A673 (cell line): ENCODE results near the gene RHOB. TPM values are rescaled to one million over a fixed set of nuclear protein-coding genes. Genes with fewer than 3 reads are reported as not detected.

ENCODE experiments used
- BruUV-seq: library from RNA; stranded (reverse); fragments of 400-500 nt; replicated peaks from 2 replicates; lab custom pipeline; 2021; lab: Mats Ljungman, UMichigan
- CTCF ChIA-PET: fragments of 300-600 bp; sonication (Branson Sonifier 250); formaldehyde crosslinking; loops from one replicate; lab custom pipeline; 2022; ENCODE audit warnings: antibody characterized with exemption; lab: Charles Lee
- POLR2A ChIA-PET: fragments of 300-600 bp; sonication (Branson Sonifier 250); formaldehyde crosslinking; loops from one replicate; lab custom pipeline; 2022; ENCODE audit warnings: antibody characterized with exemption; ENCODE audit not compliant: low non-redundant PET; lab: Charles Lee
- DNase-seq: peaks from one replicate; pipeline ENCODE4 v3.0.0-alpha.2; 2015; ENCODE audit warnings: low spot score
- H3K27ac ChIP-seq: fragments of 200-600 bp; sonication (generic); 2 replicates; pipeline ENCODE4 v1.5.1; 2016; ENCODE audit warnings: mixed run types, low read depth, mild to moderate bottlenecking, mixed read lengths, antibody characterized with exemption, low read length; ENCODE audit not compliant: poor library complexity, severe bottlenecking
- H3K27me3 ChIP-seq: fragments of 200-600 bp; sonication (generic); replicated peaks from 2 replicates; pipeline ENCODE4 v1.6.1; 2017; ENCODE audit warnings: mixed run types, low read depth, mild to moderate bottlenecking, mixed read lengths, antibody characterized with exemption, low read length; ENCODE audit not compliant: insufficient read depth, poor library complexity
- H3K36me3 ChIP-seq: fragments of 200-600 bp; sonication (generic); 2 replicates; pipeline ENCODE4 v1.6.1; 2016; ENCODE audit warnings: mixed run types, mild to moderate bottlenecking, mixed read lengths, antibody characterized with exemption, low read length; ENCODE audit not compliant: insufficient read depth, poor library complexity, severe bottlenecking
- H3K4me1 ChIP-seq: fragments of 200-600 bp; sonication (generic); 2 replicates; pipeline ENCODE4 v1.6.1; 2017; ENCODE audit warnings: mixed run types, mild to moderate bottlenecking, mixed read lengths, antibody characterized with exemption, low read length; ENCODE audit not compliant: insufficient read depth, poor library complexity, severe bottlenecking
- H3K4me3 ChIP-seq: fragments of 200-600 bp; sonication (generic); 2 replicates; pipeline ENCODE4 v1.5.1; 2016; ENCODE audit warnings: low read depth, mixed run types, mild to moderate bottlenecking, mixed read lengths, low read length; ENCODE audit not compliant: poor library complexity, severe bottlenecking
- H3K9me3 ChIP-seq: fragments of 200-600 bp; sonication (generic); 2 replicates; pipeline ENCODE4 v1.6.1; 2016; ENCODE audit warnings: mixed run types, low read depth, mild to moderate bottlenecking, mixed read lengths, antibody characterized with exemption, low read length; ENCODE audit not compliant: poor library complexity, severe bottlenecking
- EZH2 ChIP-seq: fragments of 200-600 bp; sonication (generic); IDR thresholded peaks from 2 replicates; pipeline ENCODE4 v1.6.1; 2017; ENCODE audit warnings: borderline replicate concordance, low read depth, mild to moderate bottlenecking, mixed read lengths, antibody characterized with exemption, low read length; ENCODE audit not compliant: poor library complexity, severe bottlenecking
- intact Hi-C: fragments of 100-400 bp; cut with micrococcal nuclease; formaldehyde crosslinking; loops from one replicate; pipeline ENCODE4 v1.10.0; 2022; ENCODE audit not compliant: unreplicated experiment
- total RNA-seq: library from RNA; stranded (reverse); gene quantifications from 2 replicates; pipeline ENCODE4 v1.2.3, GENCODE V29; 2021
- TF ChIP-seq, protein P1 (sequence below): fragments of 300-800, 200-600 bp; sonication (generic); conservative IDR thresholded peaks from 2 replicates; pipeline ENCODE4 v1.5.1; 2017; ENCODE audit warnings: low read depth, mild to moderate bottlenecking, antibody characterized with exemption, low read length, moderate library complexity, mixed read lengths

The RHOB gene
- total RNA-seq, 1 experiment from 2014 or later: 31.5 TPM

DNA sequence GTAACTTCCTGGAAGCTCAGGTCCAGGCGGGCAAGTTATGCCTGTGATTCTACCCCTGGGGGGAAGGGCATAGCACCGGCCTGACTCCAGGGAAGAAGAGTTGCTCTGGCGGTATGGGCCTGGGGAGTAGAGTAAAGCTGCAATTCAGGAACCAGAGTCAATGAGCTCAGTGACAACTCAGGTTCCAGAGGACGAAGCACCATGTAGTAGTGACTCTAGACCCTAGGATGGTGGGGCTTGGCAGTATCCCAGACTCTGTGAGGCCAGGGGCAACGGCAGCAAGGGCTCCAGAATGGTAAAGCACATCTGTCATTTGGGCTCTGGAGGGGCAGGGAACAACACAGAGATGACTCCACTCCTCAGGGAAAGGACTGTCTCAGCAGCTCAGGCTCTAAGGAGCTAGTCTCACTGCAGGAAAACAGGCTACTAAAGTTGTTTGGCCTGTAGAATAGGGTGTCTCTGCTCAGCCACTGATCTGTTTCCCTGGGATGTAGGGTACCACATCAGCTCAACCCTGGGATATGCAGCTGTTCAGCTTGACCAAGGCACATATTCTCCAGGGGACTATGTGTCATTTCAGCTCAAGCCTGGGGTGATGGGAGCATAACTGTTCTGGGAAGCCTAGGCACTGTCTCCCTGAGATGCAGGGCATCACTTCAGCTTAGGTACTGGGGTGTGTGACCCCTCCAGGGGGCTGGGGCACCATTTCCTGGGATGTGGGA lies 36.2 kb upstream of the RHOB start:
- CTCF ChIA-PET: interaction anchor here (0.6 to 1.6 kb wide), 9 partner anchors 8 to 707 kb away, joined by 3 to 18 read pairs (median 5); partner anchors contain the start of genes HS1BP3 and RHOB
- Histone ChIP-seq H3K9me3 (peaks cover 3% of the 10 kb centered on the region), H3K36me3 (no peaks in the 10 kb centered on the region), H3K4me1 (no peaks in the 10 kb centered on the region), H3K4me3 (no peak overlapping the region), H3K27ac (no peak overlapping the region), H3K27me3 (no peaks in the 10 kb centered on the region)
- POLR2A ChIA-PET: interaction anchor here (0.6 to 0.9 kb wide), 2 partner anchors 37 to 455 kb away, joined by 3 read pairs; no protein-coding TSS in a partner anchor
- TF ChIP-seq, protein P1, sequence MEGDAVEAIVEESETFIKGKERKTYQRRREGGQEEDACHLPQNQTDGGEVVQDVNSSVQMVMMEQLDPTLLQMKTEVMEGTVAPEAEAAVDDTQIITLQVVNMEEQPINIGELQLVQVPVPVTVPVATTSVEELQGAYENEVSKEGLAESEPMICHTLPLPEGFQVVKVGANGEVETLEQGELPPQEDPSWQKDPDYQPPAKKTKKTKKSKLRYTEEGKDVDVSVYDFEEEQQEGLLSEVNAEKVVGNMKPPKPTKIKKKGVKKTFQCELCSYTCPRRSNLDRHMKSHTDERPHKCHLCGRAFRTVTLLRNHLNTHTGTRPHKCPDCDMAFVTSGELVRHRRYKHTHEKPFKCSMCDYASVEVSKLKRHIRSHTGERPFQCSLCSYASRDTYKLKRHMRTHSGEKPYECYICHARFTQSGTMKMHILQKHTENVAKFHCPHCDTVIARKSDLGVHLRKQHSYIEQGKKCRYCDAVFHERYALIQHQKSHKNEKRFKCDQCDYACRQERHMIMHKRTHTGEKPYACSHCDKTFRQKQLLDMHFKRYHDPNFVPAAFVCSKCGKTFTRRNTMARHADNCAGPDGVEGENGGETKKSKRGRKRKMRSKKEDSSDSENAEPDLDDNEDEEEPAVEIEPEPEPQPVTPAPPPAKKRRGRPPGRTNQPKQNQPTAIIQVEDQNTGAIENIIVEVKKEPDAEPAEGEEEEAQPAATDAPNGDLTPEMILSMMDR: no peak
- no peak for TF ChIP-seq EZH2
- no TSS peak for BruUV-seq
- intact Hi-C loops: loop anchor here (1.0 kb wide), 1 partner anchor 232 kb away; no protein-coding TSS in a partner anchor
- DNase-seq: no peak

DNA sequence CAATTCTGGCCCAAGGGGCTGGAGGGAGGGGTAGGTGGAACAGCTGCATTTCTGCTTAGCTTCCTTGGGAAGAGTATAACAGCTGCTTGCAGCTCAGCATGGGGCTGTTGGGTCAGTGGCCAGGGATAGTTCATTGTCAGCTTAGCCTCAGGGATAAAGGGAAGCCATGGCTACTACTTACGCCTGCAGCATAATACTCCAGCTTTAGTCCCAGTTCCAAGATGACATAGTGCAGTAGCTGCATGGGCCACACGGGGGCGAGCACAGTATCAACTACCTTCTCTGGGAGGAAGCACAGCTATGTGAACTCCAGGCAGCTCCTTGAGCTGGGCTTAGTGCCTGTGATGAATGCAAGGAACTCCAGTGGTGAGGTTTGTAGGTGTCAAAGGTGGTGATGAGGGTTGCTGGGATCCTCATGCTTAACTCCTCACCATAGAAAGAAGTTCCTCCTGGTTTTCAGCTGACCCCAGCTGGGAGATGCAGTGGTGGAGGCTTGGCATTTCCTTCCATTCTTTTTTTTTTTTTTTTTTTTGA lies 35.4 kb upstream of the RHOB start:
- no TSS peak for BruUV-seq
- H3K27ac ChIP-seq: no peak overlapping the region
- TF ChIP-seq, protein P1: peak; percentile 85
- no peak for TF ChIP-seq EZH2
- H3K36me3 ChIP-seq: no peaks in the 10 kb centered on the region
- POLR2A ChIA-PET: interaction anchor here (0.9 kb wide), 1 partner anchor 36 kb away, joined by 3 read pairs; no protein-coding TSS in a partner anchor
- DNase-seq: peak; percentile 80
- intact Hi-C loops: loop anchor here (1.0 kb wide), 1 partner anchor 231 kb away; no protein-coding TSS in a partner anchor
- CTCF ChIA-PET: interaction anchor here (0.6 to 1.6 kb wide), 7 partner anchors 8 to 706 kb away, joined by 4 to 18 read pairs (median 5); partner anchors contain the start of genes HS1BP3 and RHOB
- peaks cover 3% of the 10 kb centered on the region for H3K9me3 ChIP-seq
- no peaks in the 10 kb centered on the region for H3K4me1 ChIP-seq
- no peak overlapping the region for H3K4me3 ChIP-seq
- no peaks in the 10 kb centered on the region for H3K27me3 ChIP-seq

DNA sequence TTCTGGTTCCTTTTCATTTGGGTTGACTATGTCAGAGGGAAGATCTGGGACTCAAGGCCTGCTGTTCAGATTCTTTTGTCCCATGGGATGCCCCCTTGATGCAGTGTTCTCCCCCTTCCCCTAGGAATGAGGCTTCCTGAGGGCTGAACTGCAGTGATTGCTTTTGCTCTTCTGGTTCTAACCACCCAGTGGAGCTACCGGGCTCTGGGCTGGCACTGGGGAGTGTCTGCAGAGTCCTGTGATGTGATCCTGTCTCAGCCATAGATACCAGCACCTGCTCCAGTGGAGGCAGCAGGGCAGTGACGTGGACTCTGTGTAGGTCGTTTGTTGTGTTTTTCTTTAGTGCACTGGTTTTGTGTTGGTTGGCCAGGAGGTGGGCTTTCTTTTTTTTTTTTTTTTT lies 32.1 kb upstream of the RHOB start:
- Histone ChIP-seq H3K36me3 (no peaks in the 10 kb centered on the region), H3K27me3 (no peaks in the 10 kb centered on the region), H3K9me3 (no peaks in the 10 kb centered on the region), H3K4me1 (no peaks in the 10 kb centered on the region), H3K27ac (no peak overlapping the region), H3K4me3 (no peak overlapping the region)
- POLR2A ChIA-PET: no interaction called here
- intact Hi-C loops: no loop called here
- TF ChIP-seq, protein P1: no peak
- no peak for TF ChIP-seq EZH2
- BruUV-seq: no TSS peak
- CTCF ChIA-PET: no interaction called here
- DNase-seq: no peak
